ENCODE results near the gene MAN1C1.
A peak's percentile ranks its signal among the peaks of the same experiment; 100 is the strongest.
"Not testable (repeated sequence)": the region's sequence is repeated elsewhere in the genome, so short reads cannot be mapped to it uniquely, and the experiment has no call there.

The MAN1C1 gene

DNA sequence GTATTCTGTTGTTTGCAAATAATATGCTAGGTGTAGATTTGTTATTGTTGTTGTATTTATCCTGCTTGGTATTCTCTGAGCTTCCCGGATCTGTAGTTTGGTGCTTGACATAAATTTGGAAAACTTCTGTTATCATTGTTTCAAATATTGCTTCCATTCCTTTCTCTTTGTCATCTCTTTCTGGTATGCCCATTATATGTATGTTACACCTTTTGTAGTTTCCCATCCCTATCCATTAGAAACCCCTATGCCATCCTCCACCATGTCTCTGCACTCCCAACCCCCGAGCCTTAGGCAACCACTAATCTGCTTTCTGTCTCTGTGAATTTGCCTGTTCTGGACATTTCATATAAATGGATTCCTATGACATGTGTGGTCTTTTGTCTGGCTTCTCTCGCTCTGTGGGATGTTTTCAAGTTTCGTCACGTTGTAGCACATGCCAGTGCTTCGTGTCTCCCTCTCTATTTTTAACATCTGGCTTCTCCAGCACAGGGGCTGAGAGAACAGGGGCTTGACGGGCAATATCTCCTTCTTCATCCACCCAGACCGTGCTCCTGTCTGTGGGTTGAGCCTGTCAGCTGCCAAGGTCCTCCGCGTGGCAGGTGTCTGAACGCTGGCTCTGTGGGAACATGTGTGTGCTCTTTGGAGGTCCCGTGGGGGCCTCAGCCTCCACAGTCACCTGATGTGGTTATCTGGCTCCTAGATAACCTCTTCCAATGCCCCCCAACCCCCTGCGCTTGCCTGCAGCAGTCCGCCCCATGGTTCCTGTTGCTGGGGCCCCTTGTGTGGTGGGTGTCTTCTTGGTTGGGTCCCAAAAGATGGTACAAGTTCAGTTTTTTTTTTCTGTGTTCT, 32.8 kb upstream of the MAN1C1 start:
- no peak for DNase-seq

DNA sequence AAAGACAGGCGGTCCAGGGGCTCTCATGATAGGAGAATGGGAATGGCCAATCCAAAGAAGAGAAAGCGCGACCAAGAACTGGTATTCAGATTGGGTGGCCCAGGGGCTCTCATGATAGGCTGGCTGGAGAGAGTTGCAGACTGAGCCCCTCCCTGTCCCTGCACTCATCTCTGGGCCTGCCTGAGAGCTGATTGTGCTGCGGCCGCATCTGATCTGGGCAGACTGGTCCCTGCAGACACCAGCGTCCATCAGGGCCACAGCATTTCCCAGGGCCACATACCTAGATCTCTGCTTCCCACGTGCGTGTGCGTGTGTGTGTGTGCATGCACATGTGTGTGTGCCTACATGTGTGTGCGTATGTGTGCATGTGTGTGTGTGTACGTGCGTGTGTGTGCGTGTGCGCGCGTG, 30.4 kb upstream of the MAN1C1 start:
- no peak for DNase-seq

GRCh38 chr1:25587290-25587689, 29.3 kb upstream of the MAN1C1 start:
- DNase-seq = no peak

GRCh38 chr1:25588224-25588623, 28.4 kb upstream of the MAN1C1 start:
- DNase-seq = not testable (repeated sequence)

- not testable (repeated sequence) for DNase-seq
Measured at GRCh38 chr1:25588786-25589185, 27.8 kb upstream of the MAN1C1 start.

- no peak for DNase-seq
Measured at GRCh38 chr1:25590096-25590824, 26.3 kb upstream of the MAN1C1 start.

- no peak for DNase-seq
Measured at GRCh38 chr1:25593861-25594260, 22.7 kb upstream of the MAN1C1 start.

DNA sequence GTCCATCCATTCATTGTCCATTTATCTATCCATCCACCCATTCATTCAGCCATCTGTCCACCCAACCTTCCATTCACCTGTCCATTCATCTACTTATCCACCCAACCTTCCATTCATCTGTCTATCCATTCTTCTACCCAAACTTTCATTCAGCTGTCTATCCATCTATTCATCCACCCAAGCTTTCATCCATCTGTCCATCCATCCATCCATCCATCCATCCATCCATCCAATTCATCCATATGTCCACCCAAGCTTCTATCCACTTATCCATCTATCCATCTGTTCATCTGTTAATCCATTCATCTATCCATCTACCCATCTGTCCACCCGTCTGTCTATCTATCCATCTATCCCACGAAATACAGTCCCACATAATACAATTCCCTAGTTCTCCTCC, 21.6 kb upstream of the MAN1C1 start:
- no peak for DNase-seq

DNA sequence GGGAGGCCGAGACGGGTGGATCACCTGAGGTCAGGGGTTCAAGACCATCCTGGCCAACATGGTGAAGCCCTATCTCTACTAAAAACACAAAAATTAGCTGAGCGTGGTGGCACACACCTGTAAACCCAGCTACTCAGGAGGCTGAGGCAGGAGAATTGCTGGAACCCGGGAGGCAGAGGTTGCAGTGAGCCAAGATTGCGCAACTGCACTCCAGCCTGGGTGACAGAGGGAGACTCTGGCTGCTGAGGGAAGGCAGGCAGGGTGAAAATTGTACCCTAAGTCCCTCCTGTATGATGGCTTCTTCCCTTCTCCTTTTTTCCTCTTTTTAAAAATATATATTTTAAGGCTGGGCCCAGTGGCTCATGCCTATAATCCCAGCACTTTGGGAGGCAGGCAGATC, 19.9 kb upstream of the MAN1C1 start:
- DNase-seq = not testable (repeated sequence)

DNA sequence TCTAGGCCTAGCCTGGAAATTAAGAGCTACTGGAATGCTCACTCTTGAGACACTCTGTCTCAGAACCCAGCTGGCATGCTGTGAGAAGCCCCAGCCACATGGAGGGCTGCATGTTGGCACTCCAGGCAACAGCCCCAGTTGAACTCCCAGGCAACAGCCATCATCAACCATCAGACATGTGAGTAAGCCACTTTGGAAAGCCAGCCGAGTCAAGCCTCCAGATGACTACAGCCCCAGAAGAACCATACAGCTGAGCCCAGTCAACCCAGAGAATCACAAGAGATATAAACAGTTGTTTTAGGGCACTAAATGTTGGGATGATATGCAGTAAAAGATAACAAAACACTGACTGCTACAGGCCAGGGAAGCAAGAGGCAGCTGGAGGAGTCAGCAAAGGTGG, 17.7 kb upstream of the MAN1C1 start:
- DNase-seq = no peak

- no peak for DNase-seq
Measured at GRCh38 chr1:25599969-25600610, 16.5 kb upstream of the MAN1C1 start.

- not testable (repeated sequence) for DNase-seq
Measured at GRCh38 chr1:25600971-25601699, 15.5 kb upstream of the MAN1C1 start.

DNA sequence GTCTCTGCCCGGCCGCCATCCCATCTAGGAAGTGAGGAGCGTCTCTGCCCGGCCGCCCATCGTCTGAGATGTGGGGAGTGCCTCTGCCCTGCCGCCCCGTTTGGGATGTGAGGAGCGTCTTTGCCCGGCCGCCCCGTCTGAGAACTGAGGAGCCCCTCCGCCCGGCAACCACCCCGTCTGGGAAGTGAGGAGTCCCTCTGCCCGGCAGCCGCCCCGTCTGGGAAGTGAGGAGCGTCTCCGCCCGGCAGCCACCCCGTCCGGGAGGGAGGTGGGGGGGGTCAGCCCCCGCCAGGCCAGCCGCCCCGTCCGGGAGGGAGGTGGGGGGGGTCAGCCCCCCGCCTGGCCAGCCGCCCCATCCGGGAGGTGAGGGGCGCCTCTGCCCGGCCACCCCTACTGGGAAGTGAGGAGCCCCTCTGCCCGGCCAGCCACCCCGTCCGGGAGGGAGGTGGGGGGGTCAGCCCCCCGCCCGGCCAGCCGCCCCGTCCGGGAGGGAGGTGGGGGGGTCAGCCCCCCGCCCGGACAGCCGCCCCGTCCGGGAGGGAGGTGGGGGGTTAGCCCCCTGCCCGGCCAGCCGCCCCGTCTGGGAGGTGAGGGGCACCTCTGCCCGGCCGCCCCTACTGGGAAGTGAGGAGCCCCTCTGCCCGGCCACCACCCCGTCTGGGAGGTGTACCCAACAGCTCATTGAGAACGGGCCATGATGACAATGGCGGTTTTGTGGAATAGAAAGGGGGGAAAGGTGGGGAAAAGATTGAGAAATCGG, 12.6 kb upstream of the MAN1C1 start:
- not testable (repeated sequence) for DNase-seq

DNA sequence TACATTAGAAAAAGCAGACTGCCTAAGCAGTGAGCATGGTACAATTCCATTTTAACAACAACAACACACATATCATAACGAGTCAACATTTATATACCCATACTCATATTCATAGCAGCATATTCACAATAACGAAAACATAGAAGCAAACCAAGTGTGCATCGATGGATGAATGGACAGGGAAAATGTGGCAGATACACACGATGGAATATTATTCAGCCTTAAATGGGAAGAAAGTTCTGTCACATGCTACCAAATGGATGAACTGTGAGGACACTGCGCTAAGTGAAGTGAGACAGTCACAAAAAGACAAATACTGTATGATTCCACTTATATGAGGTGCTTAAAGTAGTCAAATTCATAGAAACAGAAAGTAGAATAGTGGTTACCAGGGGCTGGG, 9.5 kb upstream of the MAN1C1 start:
- no peak for DNase-seq

DNA sequence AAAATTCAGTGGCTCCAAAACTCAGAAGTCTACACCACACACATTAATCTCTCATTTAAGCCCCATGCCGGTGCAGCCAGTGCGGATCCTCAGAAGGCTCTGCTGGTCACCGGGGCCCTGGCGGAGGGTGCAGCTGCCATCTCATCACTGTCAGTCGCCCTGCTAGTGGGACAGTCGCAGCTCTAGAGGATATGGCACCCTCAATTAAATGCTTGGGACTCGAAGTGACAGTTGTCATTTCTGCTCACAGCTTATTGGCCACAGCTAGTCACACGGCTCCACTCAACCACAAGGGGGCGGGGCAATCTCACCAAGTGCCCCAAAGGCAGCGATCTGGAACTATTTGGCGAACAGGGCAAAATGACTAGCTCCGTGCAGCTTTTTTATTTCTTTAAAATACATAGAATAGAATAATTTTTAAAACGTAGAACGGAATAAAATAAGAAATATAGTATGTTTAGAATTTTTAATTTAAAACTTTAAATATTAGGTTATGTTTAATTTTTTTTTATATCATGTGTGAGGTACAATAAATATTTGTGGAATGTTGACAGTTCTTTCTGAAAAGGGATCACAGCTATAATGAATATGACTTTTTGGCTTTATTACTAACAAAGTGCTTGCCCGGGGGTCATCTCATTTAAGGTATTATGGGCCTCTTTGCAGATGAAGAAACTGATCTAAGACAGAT, 8.0 kb upstream of the MAN1C1 start:
- DNase-seq = peak; percentile 28

GRCh38 chr1:25609921-25610320, 6.7 kb upstream of the MAN1C1 start:
- no peak for DNase-seq

DNA sequence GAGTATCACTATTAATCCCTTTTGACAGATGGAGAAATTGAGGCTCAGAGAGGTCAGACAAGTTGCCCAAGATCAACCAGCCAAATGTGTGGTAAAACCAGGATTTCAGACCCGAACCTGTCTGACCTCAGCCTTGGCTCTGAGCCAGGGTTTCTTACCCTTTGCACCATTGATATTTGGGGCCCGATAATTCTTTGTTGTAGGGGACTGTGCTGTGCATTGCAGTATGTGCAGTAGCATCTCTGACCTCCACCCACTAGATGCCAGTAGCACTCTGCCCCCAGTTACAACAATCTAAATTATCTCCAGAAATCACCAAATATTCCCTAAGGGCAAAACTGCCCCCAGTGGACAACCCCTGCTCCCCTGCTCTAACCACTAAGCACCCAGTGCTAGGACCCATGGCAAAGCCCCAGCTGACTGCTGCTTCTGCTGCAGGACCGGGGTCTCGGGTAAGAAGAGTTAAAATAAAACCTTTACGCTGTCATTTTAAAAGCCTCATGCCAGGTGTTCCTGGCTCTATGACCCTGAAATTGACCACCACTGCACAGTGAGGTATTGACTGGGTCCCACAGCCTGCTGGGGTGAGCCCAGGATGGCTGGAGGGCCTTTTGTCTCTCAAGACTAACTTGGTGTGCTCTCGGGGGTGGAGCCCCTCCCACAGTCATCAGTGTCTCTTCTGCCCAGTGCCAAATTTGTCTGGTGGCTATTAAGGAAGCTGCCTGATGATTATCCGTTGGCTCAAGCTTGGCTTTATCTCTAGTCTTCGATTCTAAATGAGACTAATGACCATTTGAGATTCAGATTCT, 5.6 kb upstream of the MAN1C1 start:
- no peak for DNase-seq

DNA sequence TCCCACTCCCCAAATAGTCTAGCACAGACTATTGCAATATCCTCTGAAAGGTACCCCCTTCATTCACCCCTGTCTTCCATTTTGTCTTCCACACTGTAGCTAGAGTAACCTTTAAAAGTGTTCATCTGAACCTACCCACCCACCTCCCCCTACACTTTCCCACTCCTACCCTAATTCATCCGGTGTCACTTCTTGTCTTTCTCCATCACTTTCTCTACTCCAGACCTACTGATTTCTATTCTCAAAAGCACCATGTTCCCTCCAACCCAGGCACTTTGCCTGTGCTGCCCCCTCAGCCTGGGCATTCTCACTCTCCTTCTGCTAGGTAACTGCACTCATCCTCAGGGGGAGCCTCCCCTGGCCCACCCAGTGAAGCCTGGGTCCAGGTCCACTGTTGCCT, 4.7 kb upstream of the MAN1C1 start:
- no peak for DNase-seq

GRCh38 chr1:25612421-25612820, 4.2 kb upstream of the MAN1C1 start:
- no peak for DNase-seq

DNA sequence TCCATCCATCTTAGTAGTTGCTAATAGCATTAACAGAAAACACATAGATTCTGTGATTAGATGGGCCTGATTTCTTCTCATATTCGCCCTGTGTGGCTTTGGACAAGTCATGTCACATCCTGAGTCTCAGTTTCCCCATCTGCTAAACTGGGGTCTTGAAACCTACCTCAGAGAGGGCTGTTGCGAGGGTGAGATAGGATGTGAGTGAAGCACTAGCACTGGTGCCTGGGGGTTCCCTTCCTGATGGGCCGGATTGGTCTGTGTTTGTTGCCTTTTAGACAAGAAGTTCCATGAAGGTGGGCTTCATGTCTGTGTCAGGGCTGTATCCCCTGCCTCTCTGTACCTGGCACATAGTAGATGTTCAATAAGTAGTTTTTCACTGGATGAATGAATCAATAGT, 3.5 kb upstream of the MAN1C1 start:
- no peak for DNase-seq

Measured in kidney glomerular epithelial cell (primary cell).